H9 (cell line): ENCODE results near the gene CNOT4. TPM values are rescaled to one million over a fixed set of nuclear protein-coding genes. Genes with fewer than 3 reads are reported as not detected.

Experiments
- DNase-seq: peaks from one replicate; pipeline ENCODE4 v3.0.0-alpha.2; 2017
- H2AFZ ChIP-seq: one replicate; pipeline ENCODE4 v1.6.1; 2013; ENCODE audit warnings: mild to moderate bottlenecking, low read length, control low read depth, moderate library complexity
- H2AK5ac ChIP-seq: 2 replicates; pipeline ENCODE4 v1.6.1; 2013; ENCODE audit warnings: low read length, control low read depth, mixed read lengths; ENCODE audit not compliant: insufficient read length
- H2BK120ac ChIP-seq: one replicate; pipeline ENCODE4 v1.6.1; 2013; ENCODE audit warnings: low read depth, mild to moderate bottlenecking, low read length, control low read depth, inconsistent platforms; ENCODE audit not compliant: poor library complexity, severe bottlenecking
- H2BK12ac ChIP-seq: 2 replicates; pipeline ENCODE4 v1.6.1; 2013; ENCODE audit warnings: low read length, control low read depth, mixed read lengths, low read depth; ENCODE audit not compliant: insufficient read length
- H2BK15ac ChIP-seq: 2 replicates; pipeline ENCODE4 v1.6.1; 2013; ENCODE audit warnings: low read depth, low read length, control low read depth
- H2BK20ac ChIP-seq: one replicate; pipeline ENCODE4 v1.6.1; 2013; ENCODE audit warnings: low read depth, mild to moderate bottlenecking, low read length, control low read depth, inconsistent platforms; ENCODE audit not compliant: poor library complexity, severe bottlenecking
- H2BK5ac ChIP-seq: 2 replicates; pipeline ENCODE4 v1.6.1; 2013; ENCODE audit warnings: low read length, control low read depth, mixed read lengths; ENCODE audit not compliant: insufficient read length
- H3K14ac ChIP-seq: 2 replicates; pipeline ENCODE4 v1.6.1; 2013; ENCODE audit warnings: low read length, control low read depth; ENCODE audit not compliant: insufficient read depth
- H3K18ac ChIP-seq: 2 replicates; pipeline ENCODE4 v1.6.1; 2013; ENCODE audit warnings: low read depth, mild to moderate bottlenecking, mixed read lengths, low read length, control low read depth; ENCODE audit not compliant: insufficient read length
- H3K23ac ChIP-seq: 2 replicates; pipeline ENCODE4 v1.6.1; 2013; ENCODE audit warnings: low read length, control low read depth, mixed read lengths, low read depth; ENCODE audit not compliant: insufficient read length
- H3K23me2 ChIP-seq: 2 replicates; pipeline ENCODE4 v1.6.1; 2013; ENCODE audit warnings: low read depth, mild to moderate bottlenecking, mixed read lengths, low read length, control low read depth; ENCODE audit not compliant: insufficient read length, poor library complexity, severe bottlenecking
- H3K27ac ChIP-seq: 2 replicates; pipeline ENCODE4 v1.5.1; 2013; ENCODE audit warnings: low read length, control low read depth, mixed read lengths, low read depth; ENCODE audit not compliant: insufficient read length
- H3K27me3 ChIP-seq: 2 replicates; pipeline ENCODE4 v1.6.1; 2013; ENCODE audit warnings: low read length, control low read depth, inconsistent platforms; ENCODE audit not compliant: insufficient read depth
- H3K4ac ChIP-seq: 2 replicates; pipeline ENCODE4 v1.6.1; 2013; ENCODE audit warnings: low read depth, mild to moderate bottlenecking, control low read depth, inconsistent platforms, low read length, moderate library complexity
- H3K4me1 ChIP-seq: 2 replicates; pipeline ENCODE4 v1.6.1; 2013; ENCODE audit warnings: low read length, control low read depth, inconsistent platforms; ENCODE audit not compliant: insufficient read depth
- H3K4me2 ChIP-seq: 2 replicates; pipeline ENCODE4 v1.6.1; 2013; ENCODE audit warnings: low read length, control low read depth, mixed read lengths; ENCODE audit not compliant: insufficient read length, insufficient read depth
- H3K56ac ChIP-seq: 2 replicates; pipeline ENCODE4 v1.6.1; 2013; ENCODE audit warnings: low read depth, mild to moderate bottlenecking, mixed read lengths, low read length, control low read depth; ENCODE audit not compliant: insufficient read length
- H3K79me1 ChIP-seq: 2 replicates; pipeline ENCODE4 v1.6.1; 2013; ENCODE audit warnings: low read depth, mild to moderate bottlenecking, moderate library complexity, low read length, control low read depth, inconsistent platforms; ENCODE audit not compliant: insufficient read depth, poor library complexity, severe bottlenecking
- H3K79me2 ChIP-seq: 2 replicates; pipeline ENCODE4 v1.6.1; 2013; ENCODE audit warnings: low read length, control low read depth, inconsistent platforms; ENCODE audit not compliant: insufficient read depth
- H3K9ac ChIP-seq: 2 replicates; pipeline ENCODE4 v1.6.1; 2013; ENCODE audit warnings: low read length, control low read depth, mixed read lengths; ENCODE audit not compliant: insufficient read length; ENCODE audit errors: extremely low read depth
- H3K9me3 ChIP-seq: one replicate; pipeline ENCODE4 v1.6.1; 2013; ENCODE audit warnings: low read depth, low read length, inconsistent platforms; ENCODE audit not compliant: control insufficient read depth
- H3T11ph ChIP-seq: one replicate; pipeline ENCODE4 v1.6.1; 2013; ENCODE audit warnings: mild to moderate bottlenecking, low read length, control low read depth, inconsistent platforms
- H4K20me1 ChIP-seq: one replicate; pipeline ENCODE4 v1.6.1; 2013; ENCODE audit not compliant: control insufficient read depth, insufficient read length, insufficient read depth
- H4K5ac ChIP-seq: 2 replicates; pipeline ENCODE4 v1.6.1; 2013; ENCODE audit warnings: low read depth, mild to moderate bottlenecking, mixed read lengths, low read length, control low read depth; ENCODE audit not compliant: insufficient read length
- H4K8ac ChIP-seq: replicated peaks from 2 replicates; pipeline ENCODE4 v1.6.1; 2013; ENCODE audit warnings: low read length, control low read depth, mixed read lengths, low read depth; ENCODE audit not compliant: insufficient read length
- H4K91ac ChIP-seq: 2 replicates; pipeline ENCODE4 v1.6.1; 2013; ENCODE audit warnings: low read depth, mild to moderate bottlenecking, moderate library complexity, mixed read lengths, low read length, control low read depth; ENCODE audit not compliant: insufficient read length
- H3K27ac Mint-ChIP-seq, 3 experiments: 2 replicates in 2 of 3; 3 replicates in 1 of 3; pipeline ENCODE4 v1.8.0; 2020 to 2021; ENCODE audit warnings: mixed read lengths in 3 of 3, mild to moderate bottlenecking in 1 of 3, moderate library complexity in 1 of 3
- H3K27me3 Mint-ChIP-seq: 2 replicates; pipeline ENCODE4 v1.8.0; 2021; ENCODE audit warnings: low read depth, mild to moderate bottlenecking, moderate library complexity, mixed read lengths
- H3K36me3 Mint-ChIP-seq, 3 experiments: 2 replicates in 2 of 3; 3 replicates in 1 of 3; pipeline ENCODE4 v1.8.0; 2020 to 2021; ENCODE audit warnings: low read depth in 3 of 3, mixed read lengths in 3 of 3; ENCODE audit not compliant: insufficient read depth in 1 of 3
- H3K4me1 Mint-ChIP-seq, 2 experiments: 2 replicates each; pipeline ENCODE4 v1.8.0; 2020; ENCODE audit warnings: mixed read lengths in 2 of 2
- H3K4me3 Mint-ChIP-seq, 2 experiments: 2 replicates in 1 of 2; 3 replicates in 1 of 2; pipeline ENCODE4 v1.8.0; 2020 to 2021; ENCODE audit warnings: mild to moderate bottlenecking in 2 of 2, mixed read lengths in 2 of 2, moderate library complexity in 1 of 2
- H3K9me3 Mint-ChIP-seq, 2 experiments: 2 replicates in 1 of 2; 3 replicates in 1 of 2; pipeline ENCODE4 v1.8.0; 2020; ENCODE audit warnings: mild to moderate bottlenecking in 2 of 2, mixed read lengths in 2 of 2, moderate library complexity in 1 of 2
- CTCF ChIP-seq: fragments of 200-600 bp; sonication (generic); conservative IDR thresholded peaks from 3 replicates; pipeline ENCODE4 v1.8.0; 2021; ENCODE audit warnings: antibody characterized with exemption, mild to moderate bottlenecking
- WGBS: extraction: QIAGEN DNeasy Blood & Tissue Kit; methylation state at CpG from one replicate; pipeline ENCODE4 v1.1.7; 2013; ENCODE audit warnings: missing lambda C conversion rate, low lambda C conversion rate, mixed read lengths; ENCODE audit not compliant: insufficient read length; ENCODE audit errors: extremely low coverage; 5-methylcytosine and 5-hydroxymethylcytosine counted together
- total RNA-seq: library from RNA; stranded (reverse); gene quantifications from 2 replicates; pipeline ENCODE4 v1.2.1, GENCODE V29; 2021

Gene CNOT4
- total RNA-seq, 1 experiment from 2014 or later, result 27.4 TPM

- WGBS, result no CpG with 5 or more reads among the region's 4 CpGs
- no peaks in the 10 kb centered on the region for H4K20me1 ChIP-seq
Measured at GRCh38 chr7:135519871-135520270, 10.0 kb upstream of the CNOT4 start.

More at GRCh38 chr7:135519871-135520270, 10.0 kb upstream of the CNOT4 start:
- Histone ChIP-seq H3K23ac (no peak overlapping the region), H2BK15ac (no peak overlapping the region), H3K9ac (no peak overlapping the region), H3K79me1 (no peaks in the 10 kb centered on the region), H2AFZ (no peak overlapping the region), H3K9me3 (no peaks in the 10 kb centered on the region), H3K27me3 (no peaks in the 10 kb centered on the region), H3K14ac (no peak overlapping the region), H3T11ph (no peak overlapping the region), H3K18ac (no peak overlapping the region), H3K56ac (no peak overlapping the region), H3K27ac (no peak overlapping the region), H3K4me2 (no peak overlapping the region), H2BK12ac (no peak overlapping the region), H3K79me2 (no peaks in the 10 kb centered on the region), H3K23me2 (no peaks in the 10 kb centered on the region), H4K5ac (no peak overlapping the region), H3K4me1 (no peaks in the 10 kb centered on the region), H4K8ac (no peak overlapping the region), H4K91ac (no peak overlapping the region), H2BK5ac (no peak overlapping the region), H3K4ac (no peak overlapping the region), H2BK120ac (no peak overlapping the region), H2BK20ac (no peak overlapping the region), H2AK5ac (no peak overlapping the region)
- H3K36me3 Mint-ChIP-seq, result no peaks in the 10 kb centered on the region
- H3K4me1 Mint-ChIP-seq, result peaks cover 0 to 3% of the 10 kb centered on the region in 2 experiments; a peak in 1 of 4 replicates
- TF ChIP-seq CTCF, result no peak
- no peaks in the 10 kb centered on the region; a peak in 3 of 5 replicates for H3K9me3 Mint-ChIP-seq
- H3K27me3 Mint-ChIP-seq, result no peaks in the 10 kb centered on the region
- no peak for DNase-seq
- no peak overlapping the region for H3K4me3 Mint-ChIP-seq
- H3K27ac Mint-ChIP-seq, result no peak overlapping the region
